Activated naive CD4-positive, alpha-beta T cell treated with anti-CD3 and anti-CD28 coated beads, Interleukin-2, amount 50 U/mL, for 24 hours (primary cell): Measurements from ENCODE around the gene MRPL36.
"Not testable (repeated sequence)": the region's sequence is repeated elsewhere in the genome, so short reads cannot be mapped to it uniquely, and the experiment has no call there.

Experiments used
- H3K27ac Mint-ChIP-seq: one replicate; pipeline ENCODE4 v1.8.0; 2021; ENCODE audit warnings: mild to moderate bottlenecking, mixed read lengths
- H3K27me3 Mint-ChIP-seq: one replicate; pipeline ENCODE4 v1.8.0; 2021; ENCODE audit warnings: mixed read lengths
- H3K36me3 Mint-ChIP-seq: one replicate; pipeline ENCODE4 v1.8.0; 2021; ENCODE audit warnings: mixed read lengths
- H3K4me1 Mint-ChIP-seq: one replicate; pipeline ENCODE4 v1.8.0; 2021; ENCODE audit warnings: mixed read lengths
- H3K4me3 Mint-ChIP-seq: one replicate; pipeline ENCODE4 v1.8.0; 2021; ENCODE audit warnings: mild to moderate bottlenecking, mixed read lengths
- H3K9me3 Mint-ChIP-seq: one replicate; pipeline ENCODE4 v1.8.0; 2021; ENCODE audit warnings: mixed read lengths

Gene MRPL36

GRCh38 chr5:1796371-1797102 is 3.1 kb downstream of the MRPL36 start:
- H3K27ac Mint-ChIP-seq, result peak overlapping the region; percentile 46
- H3K4me3 Mint-ChIP-seq, result no peak overlapping the region
- no peaks in the 10 kb centered on the region for H3K9me3 Mint-ChIP-seq
- peaks cover 4% of the 10 kb centered on the region for H3K36me3 Mint-ChIP-seq
- H3K4me1 Mint-ChIP-seq, result peaks cover 70% of the 10 kb centered on the region
- no peaks in the 10 kb centered on the region for H3K27me3 Mint-ChIP-seq

DNA sequence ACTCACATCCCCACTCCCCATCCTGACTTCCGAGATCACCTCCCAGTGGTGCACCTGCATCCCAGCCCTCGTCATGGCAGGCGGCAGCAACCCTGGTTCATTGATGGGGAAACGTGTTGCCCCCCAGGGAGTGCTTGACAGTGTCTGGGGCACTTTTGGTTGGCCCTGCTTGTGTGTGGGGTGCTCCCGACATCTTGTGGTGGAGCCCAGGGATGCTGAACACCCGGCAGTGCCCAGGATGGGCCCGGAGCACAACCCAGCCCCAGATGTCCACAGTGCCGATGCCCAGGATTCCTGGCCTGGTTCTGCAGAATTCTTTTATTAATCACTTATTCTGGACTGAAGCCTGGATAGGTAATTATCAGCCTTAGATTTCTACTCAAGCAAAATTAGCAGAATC is 3.7 kb downstream of the MRPL36 start:
- Mint-ChIP-seq H3K27ac (no peak overlapping the region), H3K4me3 (no peak overlapping the region), H3K9me3 (no peaks in the 10 kb centered on the region), H3K4me1 (peaks cover 75% of the 10 kb centered on the region), H3K27me3 (no peaks in the 10 kb centered on the region), H3K36me3 (peaks cover 4% of the 10 kb centered on the region)

- H3K9me3 Mint-ChIP-seq, result no peaks in the 10 kb centered on the region
- H3K27ac Mint-ChIP-seq, result no peak overlapping the region
- no peak overlapping the region for H3K4me3 Mint-ChIP-seq
- peaks cover 4% of the 10 kb centered on the region for H3K36me3 Mint-ChIP-seq
- no peaks in the 10 kb centered on the region for H3K27me3 Mint-ChIP-seq
- peaks cover 75% of the 10 kb centered on the region for H3K4me1 Mint-ChIP-seq
Measured at GRCh38 chr5:1795506-1795905, 4.1 kb downstream of the MRPL36 start.

DNA sequence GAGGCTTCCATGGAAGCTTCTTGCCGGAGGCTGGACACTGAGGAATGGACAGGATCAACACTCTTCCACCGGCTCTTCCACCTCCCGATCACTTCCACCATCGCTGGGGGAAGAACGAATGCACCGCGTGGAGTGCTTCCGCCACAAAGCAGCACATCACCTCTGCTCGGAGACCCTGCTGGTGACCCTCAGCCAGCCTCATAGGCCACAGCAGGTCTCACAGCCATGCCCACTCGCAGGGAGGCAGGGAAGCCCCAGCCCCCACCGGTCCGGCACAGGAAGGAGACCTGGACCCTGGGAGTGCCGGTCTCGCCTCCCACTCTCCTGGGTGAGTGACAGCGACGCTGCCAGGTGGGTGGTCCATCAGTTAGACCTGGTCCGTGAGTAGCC is 4.7 kb downstream of the MRPL36 start:
- H3K36me3 Mint-ChIP-seq, result peaks cover 4% of the 10 kb centered on the region
- no peak overlapping the region for H3K4me3 Mint-ChIP-seq
- H3K9me3 Mint-ChIP-seq, result no peaks in the 10 kb centered on the region
- H3K27ac Mint-ChIP-seq, result no peak overlapping the region
- peaks cover 76% of the 10 kb centered on the region for H3K4me1 Mint-ChIP-seq
- no peaks in the 10 kb centered on the region for H3K27me3 Mint-ChIP-seq

- H3K4me1 Mint-ChIP-seq, result peaks cover 80% of the 10 kb centered on the region
- no peaks in the 10 kb centered on the region for H3K27me3 Mint-ChIP-seq
- H3K9me3 Mint-ChIP-seq, result no peaks in the 10 kb centered on the region
- peak overlapping the region; percentile 70 for H3K4me3 Mint-ChIP-seq
- H3K36me3 Mint-ChIP-seq, result peaks cover 3% of the 10 kb centered on the region
- H3K27ac Mint-ChIP-seq, result no peak overlapping the region
Measured at GRCh38 chr5:1793966-1794900, 5.4 kb downstream of the MRPL36 start.

DNA sequence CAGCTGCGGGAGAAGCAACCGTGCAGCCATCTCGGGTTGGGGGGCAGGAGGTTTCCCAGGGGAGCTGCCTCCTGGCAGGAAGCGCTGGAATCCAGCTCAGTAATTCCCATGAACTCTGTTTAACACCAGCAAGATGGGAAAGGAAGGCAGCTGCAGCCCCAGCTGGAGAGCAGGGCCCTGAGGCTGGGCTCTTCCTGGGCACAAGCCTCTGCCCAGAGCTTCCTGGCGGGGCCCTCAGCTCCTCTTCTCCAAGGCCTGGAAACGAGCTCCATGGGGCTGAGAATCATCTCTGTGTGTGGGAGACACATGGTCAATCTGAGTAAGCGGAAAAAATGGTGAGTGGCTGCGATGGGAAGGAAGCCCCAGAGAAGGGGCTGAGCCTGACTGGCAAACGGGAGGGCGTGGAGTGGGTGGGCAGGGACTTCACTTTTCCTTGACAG is 6.3 kb downstream of the MRPL36 start:
- H3K27ac Mint-ChIP-seq, result peak overlapping the region; percentile 96
- H3K9me3 Mint-ChIP-seq, result no peaks in the 10 kb centered on the region
- H3K4me1 Mint-ChIP-seq, result peaks cover 76% of the 10 kb centered on the region
- H3K4me3 Mint-ChIP-seq, result peak overlapping the region; percentile 70
- H3K27me3 Mint-ChIP-seq, result no peaks in the 10 kb centered on the region
- no peaks in the 10 kb centered on the region for H3K36me3 Mint-ChIP-seq

GRCh38 chr5:1792842-1793266 is 6.8 kb downstream of the MRPL36 start:
- Mint-ChIP-seq H3K4me1 (peaks cover 71% of the 10 kb centered on the region), H3K27ac (peak overlapping the region; percentile 96), H3K4me3 (peak overlapping the region; percentile 70), H3K27me3 (no peaks in the 10 kb centered on the region), H3K9me3 (no peaks in the 10 kb centered on the region), H3K36me3 (no peaks in the 10 kb centered on the region)

DNA sequence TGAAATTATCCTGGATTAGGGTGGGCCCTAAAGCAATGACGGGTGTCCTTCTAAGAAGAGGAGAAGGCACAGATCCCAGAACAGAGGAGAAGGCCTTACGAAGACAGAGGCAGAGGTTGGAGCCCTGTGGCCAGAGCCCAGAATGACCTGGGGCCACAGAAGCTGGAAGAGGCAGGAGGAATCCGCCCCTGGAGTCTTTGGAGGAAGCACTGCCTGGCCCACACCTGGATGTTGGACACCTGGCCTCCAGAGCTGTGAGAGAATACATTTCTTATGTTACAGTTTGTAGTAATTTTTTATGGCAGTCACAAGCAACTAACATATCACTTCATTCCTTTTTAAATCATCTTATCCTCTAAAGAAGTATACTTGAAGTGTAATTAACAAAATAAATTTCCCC is 8.5 kb downstream of the MRPL36 start:
- Mint-ChIP-seq H3K4me3 (no peak overlapping the region), H3K4me1 (peaks cover 57% of the 10 kb centered on the region), H3K27ac (peak overlapping the region; percentile 12), H3K9me3 (no peaks in the 10 kb centered on the region), H3K36me3 (no peaks in the 10 kb centered on the region), H3K27me3 (no peaks in the 10 kb centered on the region)

- no peaks in the 10 kb centered on the region for H3K9me3 Mint-ChIP-seq
- H3K36me3 Mint-ChIP-seq, result no peaks in the 10 kb centered on the region
- H3K4me1 Mint-ChIP-seq, result peaks cover 50% of the 10 kb centered on the region
- no peak overlapping the region for H3K4me3 Mint-ChIP-seq
- no peaks in the 10 kb centered on the region for H3K27me3 Mint-ChIP-seq
- H3K27ac Mint-ChIP-seq, result no peak overlapping the region
Measured at GRCh38 chr5:1789834-1790471, 9.7 kb downstream of the MRPL36 start.

- not testable (repeated sequence) for H3K9me3 Mint-ChIP-seq, H3K27me3 Mint-ChIP-seq, H3K36me3 Mint-ChIP-seq, H3K27ac Mint-ChIP-seq, H3K4me3 Mint-ChIP-seq
- H3K4me1 Mint-ChIP-seq, result peaks cover 47% of the 10 kb centered on the region
Measured at GRCh38 chr5:1789438-1789833, 10.2 kb downstream of the MRPL36 start.

DNA sequence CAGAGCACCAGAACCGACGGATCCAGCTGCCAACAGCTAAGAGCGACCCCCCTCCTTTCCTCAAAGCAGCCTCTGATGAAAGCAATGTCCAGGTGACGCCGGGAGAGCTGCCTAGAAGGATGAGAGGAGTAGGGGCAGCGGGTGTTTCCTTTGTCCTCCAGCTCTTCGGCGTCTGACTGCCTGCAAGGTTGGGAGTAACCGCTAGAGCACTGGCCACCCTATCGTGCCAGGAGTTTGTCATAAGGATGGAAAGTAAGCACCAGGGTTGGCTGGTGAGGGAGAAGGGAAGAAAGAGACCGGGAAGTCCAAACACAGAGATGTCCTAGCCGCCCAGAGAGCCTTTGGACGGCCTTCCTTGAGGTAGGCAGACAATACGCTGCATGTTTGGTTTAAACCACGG is 10.8 kb downstream of the MRPL36 start:
- peaks cover 43% of the 10 kb centered on the region for H3K4me1 Mint-ChIP-seq
- no peaks in the 10 kb centered on the region for H3K27me3 Mint-ChIP-seq
- H3K4me3 Mint-ChIP-seq, result no peak overlapping the region
- no peak overlapping the region for H3K27ac Mint-ChIP-seq
- H3K9me3 Mint-ChIP-seq, result no peaks in the 10 kb centered on the region
- no peaks in the 10 kb centered on the region for H3K36me3 Mint-ChIP-seq

DNA sequence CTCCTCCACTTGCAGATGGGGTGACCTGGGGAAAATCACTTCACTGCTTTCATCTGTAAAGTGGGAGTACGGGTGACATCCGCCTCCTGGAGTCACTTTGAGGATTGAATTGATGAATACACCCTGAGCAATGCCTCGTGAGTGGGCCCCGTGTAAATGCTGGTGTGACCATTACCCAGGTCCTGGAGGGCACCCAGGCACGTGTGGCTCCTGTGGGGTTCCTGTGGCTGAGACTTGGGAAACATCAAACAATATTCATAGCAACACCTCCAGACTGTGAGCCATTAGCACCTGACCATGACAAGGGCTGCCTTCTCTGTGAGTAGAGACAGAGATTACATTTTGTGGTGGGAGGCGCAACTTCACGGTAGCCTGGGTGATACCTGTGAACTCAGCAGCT is 11.4 kb downstream of the MRPL36 start:
- Mint-ChIP-seq H3K9me3 (no peaks in the 10 kb centered on the region), H3K27ac (no peak overlapping the region), H3K27me3 (no peaks in the 10 kb centered on the region), H3K4me3 (no peak overlapping the region), H3K4me1 (peaks cover 37% of the 10 kb centered on the region), H3K36me3 (no peaks in the 10 kb centered on the region)

DNA sequence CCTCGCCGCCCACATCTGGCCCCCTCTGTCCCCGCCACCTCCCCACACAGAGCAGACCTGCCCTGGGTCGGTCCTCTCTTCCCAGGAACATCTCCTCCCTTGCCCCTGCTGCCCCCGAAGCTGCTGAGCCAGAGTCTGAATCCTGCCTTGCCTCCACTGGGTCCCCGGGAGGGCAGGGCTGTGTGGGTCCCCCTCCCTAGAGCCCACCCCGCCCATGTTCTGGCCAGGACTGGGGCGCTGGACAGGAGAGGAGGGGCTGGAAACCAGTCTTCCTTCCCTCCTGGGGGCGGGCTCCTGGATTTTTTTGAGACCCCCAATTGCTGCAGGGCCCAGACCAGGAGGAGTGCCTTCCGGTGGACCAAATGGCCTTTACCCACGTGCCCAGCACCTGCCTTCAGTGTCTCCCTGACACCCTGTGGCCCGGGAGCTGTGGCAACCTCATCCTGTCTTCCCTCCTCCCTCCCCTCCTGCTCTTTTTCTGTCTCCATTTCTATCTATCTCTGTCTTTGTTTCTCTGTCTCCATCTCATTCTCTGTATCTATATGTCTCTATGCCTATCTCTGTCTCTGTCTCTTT is 12.1 kb downstream of the MRPL36 start:
- no peaks in the 10 kb centered on the region for H3K36me3 Mint-ChIP-seq
- H3K4me1 Mint-ChIP-seq, result peaks cover 31% of the 10 kb centered on the region
- no peaks in the 10 kb centered on the region for H3K27me3 Mint-ChIP-seq
- H3K27ac Mint-ChIP-seq, result no peak overlapping the region
- H3K4me3 Mint-ChIP-seq, result no peak overlapping the region
- H3K9me3 Mint-ChIP-seq, result no peaks in the 10 kb centered on the region

DNA sequence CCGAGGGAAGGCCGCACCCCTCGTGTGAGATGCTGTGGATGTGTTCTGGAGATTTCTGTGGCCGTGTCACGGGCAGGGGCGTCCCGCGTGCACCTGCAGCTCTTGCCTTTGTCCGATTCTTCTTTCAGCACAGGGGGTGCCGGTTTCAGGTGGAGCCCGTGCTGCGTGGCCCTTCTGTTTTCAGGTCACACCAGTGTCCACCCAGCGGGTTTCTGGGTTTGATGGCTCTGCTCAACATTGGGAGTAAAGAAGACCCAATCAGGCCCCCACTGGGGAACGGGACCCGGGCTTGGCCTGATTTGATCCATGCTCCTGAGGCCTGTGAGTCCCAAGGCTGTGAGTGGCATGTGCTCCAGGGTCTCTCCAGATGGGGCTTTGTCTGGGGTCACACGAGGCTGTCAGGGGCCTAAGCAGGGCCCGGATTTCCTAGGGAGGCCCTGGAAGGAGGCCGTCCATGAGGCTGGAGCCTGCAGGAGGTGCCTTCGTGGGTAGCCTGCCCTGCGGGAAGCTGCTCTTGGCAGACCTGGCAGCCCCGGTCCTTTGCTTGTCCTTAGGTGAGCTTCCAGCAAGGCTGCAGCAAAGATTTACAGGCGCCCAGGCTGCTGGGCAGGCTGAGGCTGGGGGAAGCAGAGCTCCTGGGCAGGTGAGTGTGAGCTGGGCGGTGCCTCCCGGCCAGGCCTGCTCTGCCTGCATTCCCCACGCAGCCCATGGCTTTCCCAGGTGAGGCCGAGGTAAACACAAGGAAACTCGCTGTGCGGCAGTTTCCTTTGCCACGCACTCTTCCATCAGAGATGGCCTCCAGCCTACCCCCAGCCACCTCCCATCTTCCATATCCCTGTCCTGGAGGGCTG is 12.8 kb downstream of the MRPL36 start:
- Mint-ChIP-seq H3K27ac (no peak overlapping the region), H3K27me3 (no peaks in the 10 kb centered on the region), H3K4me3 (no peak overlapping the region), H3K36me3 (no peaks in the 10 kb centered on the region), H3K9me3 (no peaks in the 10 kb centered on the region), H3K4me1 (peaks cover 24% of the 10 kb centered on the region)

- Mint-ChIP-seq H3K4me1 (peaks cover 15% of the 10 kb centered on the region), H3K4me3 (no peak overlapping the region), H3K36me3 (no peaks in the 10 kb centered on the region), H3K27ac (no peak overlapping the region), H3K9me3 (no peaks in the 10 kb centered on the region), H3K27me3 (no peaks in the 10 kb centered on the region)
Measured at GRCh38 chr5:1785984-1786383, 13.7 kb downstream of the MRPL36 start.
